IPS-NIHi7 (cell line): ENCODE data around the gene DEFB119.
"Not testable (repeated sequence)": the region's sequence is repeated elsewhere in the genome, so short reads cannot be mapped to it uniquely, and the experiment has no call there.

ENCODE experiments used
- DNase-seq: peaks from one replicate; pipeline ENCODE4 v3.0.0; 2012; ENCODE audit warnings: mixed read lengths; ENCODE audit errors: extremely low spot score

The DEFB119 gene, protein sequence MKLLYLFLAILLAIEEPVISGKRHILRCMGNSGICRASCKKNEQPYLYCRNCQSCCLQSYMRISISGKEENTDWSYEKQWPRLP

DNA sequence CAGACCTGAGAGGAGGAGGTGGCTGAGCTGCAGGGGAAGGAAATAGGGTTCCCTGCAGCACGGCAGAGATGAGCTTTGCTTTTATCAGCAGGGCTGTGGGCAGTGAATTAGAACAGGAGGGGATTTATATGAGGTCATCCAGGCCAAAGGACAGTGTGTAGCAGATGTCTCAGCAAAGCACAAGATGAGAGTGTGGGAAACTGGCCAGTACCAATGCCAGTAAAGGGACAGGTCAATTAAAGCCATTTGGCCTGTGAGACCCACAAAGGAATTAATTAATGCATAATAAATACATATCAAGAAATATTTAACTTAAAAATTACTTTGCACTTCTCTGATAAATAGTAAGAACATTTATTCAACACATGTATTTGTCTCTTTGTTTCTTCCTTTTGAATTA, at the start of gene DEFB119:
Gene DEFB119 (minus strand): TSS at position 101 of the 400 bp plus-strand sequence. CDS start 107 bp downstream, outside the sequence.
- no peak for DNase-seq

DNA sequence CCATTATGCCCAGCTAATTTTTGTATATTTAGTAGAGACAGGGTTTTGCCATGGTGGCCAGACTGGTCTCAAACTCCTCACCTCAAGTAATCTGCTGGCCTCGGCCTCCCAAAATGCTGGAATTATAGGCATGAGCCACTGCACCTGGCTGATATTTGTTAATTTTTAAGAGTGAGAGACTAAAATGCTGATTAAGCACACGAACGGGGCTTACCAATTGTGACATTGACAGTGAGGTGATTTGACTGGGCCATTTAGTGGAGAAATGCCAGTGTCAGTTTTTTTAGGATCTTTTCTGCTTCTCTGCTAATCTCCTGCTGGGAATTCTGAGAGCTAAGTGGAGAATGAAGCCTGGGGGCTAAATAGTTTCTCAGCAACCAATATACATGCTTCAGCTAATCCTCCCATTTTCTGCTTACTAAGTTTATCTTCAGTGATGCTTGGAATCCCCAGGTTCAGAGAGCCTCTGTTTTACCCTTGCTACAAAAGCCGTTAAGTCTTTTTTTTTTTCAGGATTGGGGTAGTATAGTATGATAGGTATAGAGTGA, 40.3 kb upstream of the DEFB119 start:
- DNase-seq = no peak

DNA sequence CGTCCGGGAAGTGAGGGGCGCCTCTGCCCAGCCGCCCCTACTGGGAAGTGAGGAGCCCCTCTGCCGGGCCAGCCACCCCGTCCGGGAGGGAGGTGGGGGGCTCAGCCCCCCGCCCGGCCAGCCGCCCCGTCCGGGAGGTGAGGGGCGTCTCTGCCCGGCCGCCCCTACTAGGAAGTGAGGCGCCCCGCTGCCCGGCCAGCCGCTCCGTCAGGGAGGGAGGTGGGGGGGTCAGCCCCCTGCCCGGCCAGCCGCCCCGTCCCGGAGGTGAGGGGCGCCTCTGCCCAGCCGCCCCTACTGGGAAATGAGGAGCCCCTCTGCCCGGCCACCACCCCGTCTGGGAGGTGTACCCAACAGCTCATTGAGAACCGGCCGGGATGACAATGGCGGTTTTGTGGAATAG, 37.2 kb upstream of the DEFB119 start:
- DNase-seq = not testable (repeated sequence)

DNA sequence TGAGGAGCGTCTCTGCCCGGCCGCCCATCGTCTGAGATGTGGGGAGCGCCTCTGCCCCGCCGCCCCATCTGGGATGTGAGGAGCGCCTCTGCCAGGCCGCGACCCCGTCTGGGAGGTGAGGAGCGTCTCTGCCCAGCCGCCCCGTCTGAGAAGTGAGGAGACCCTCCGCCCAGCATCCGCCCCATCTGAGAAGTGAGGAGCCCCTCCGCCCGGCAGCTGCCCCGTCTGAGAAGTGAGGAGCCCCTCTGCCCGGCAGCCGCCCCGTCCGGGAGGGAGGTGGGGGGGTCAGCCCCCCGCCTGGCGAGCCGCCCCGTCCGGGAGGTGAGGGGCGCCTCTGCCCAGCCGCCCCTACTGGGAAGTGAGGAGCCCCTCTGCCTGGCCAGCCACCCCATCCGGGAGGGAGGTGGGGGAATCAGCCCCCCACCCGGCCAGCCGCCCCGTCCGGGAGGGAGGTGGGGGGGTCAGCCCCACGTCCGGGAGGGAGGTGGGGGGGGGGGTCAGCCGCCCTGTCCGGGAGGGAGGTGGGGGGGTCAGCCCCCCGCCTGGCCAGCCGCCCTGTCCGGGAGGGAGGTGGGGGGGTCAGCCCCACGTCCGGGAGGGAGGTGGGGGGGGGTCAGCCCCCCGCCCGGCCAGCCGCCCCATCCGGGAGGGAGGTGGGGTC, 36.6 kb upstream of the DEFB119 start:
- not testable (repeated sequence) for DNase-seq

DNA sequence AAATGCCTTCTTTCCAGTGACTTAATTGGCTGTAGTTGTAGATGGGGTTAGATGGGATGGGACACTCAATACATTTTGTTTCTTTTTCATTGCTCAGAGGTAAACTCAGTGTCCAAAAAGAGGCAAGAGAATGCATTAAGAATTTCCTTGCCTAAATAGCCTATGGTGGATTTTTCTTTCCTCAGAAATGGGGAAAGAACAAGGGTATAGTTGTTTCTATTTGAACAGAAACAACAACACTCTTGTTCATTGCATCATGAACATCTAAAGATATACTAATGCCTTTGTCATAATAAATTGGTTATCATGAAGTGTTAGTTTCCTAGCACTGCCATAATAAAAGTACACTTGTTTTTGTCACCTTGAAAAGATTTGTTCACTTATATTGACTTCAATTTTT, 35.4 kb upstream of the DEFB119 start:
- DNase-seq = no peak

DNA sequence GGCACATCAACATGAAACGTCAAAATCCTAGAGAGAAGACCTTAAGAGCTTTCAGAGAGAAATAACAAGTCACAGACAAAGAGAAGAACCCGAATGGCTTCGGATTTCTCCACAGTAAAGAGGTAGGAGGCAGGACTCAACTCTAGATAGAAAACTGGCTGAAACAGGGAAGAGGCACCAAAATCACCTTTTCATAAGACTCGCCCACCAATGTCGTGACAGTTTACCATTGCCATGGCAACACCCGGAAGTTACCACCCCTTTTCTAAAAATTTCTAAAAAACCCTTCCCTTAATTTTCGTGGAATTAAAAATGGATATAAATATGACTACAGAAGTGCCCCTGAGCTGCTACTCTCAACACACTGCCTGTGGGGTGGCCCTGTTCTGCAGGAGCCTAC, 27.9 kb upstream of the DEFB119 start:
- DNase-seq = no peak

DNA sequence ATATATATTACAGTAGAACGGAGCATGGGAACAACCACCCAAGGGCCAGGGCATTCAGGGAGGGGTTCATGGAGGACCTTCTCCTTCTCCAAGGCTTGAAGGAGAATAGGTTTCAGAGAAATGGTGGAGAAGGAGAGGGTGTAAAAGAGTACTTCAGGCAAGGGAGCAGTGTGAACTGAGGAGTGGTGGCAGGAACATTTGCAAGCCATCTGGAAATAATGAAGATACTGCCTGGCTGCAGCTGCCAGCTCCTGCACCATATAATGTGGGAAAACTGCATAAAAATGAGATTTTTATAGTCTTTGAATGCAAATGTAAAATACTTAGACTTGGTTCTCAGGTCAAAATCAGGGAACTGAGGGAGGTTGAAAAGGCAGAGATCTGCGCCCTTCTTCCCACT, 25.3 kb upstream of the DEFB119 start:
- no peak for DNase-seq

DNA sequence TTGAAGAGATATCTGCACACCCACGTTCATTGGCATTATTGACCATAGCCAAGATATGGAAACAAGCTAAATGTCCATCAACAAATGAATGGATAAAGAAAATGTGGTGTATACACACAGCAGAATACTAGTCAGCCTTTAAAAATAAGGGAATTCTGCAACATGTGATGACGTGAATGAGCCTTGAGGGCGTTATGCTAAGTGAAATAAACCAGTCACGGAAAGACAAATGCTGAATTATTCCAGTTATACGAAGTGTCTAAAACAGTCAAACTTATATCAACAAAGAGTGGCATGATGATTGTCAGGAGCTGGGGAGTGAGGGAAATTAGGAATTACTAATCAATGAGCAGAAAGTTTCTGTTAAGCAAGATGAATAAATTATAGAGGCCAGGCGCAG, 24.0 kb upstream of the DEFB119 start:
- DNase-seq = no peak

DNA sequence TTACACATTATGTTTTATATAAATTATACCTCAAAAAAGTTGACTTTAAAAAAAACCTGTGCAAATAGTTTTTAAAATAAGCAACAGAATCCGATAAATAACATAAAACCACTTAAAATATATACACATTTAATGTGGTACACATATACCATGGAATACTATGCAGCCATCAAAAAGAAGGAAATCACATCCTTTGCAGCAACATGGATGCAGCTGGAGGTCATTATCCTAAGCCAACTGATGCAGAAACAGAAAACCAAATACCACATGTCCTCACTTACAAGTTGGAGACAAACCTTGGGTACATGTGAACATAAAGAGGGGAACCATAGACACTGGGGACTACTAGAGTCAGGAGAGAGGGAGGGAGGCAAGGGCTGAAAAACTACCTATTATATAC, 19.6 kb upstream of the DEFB119 start:
- DNase-seq = no peak

DNA sequence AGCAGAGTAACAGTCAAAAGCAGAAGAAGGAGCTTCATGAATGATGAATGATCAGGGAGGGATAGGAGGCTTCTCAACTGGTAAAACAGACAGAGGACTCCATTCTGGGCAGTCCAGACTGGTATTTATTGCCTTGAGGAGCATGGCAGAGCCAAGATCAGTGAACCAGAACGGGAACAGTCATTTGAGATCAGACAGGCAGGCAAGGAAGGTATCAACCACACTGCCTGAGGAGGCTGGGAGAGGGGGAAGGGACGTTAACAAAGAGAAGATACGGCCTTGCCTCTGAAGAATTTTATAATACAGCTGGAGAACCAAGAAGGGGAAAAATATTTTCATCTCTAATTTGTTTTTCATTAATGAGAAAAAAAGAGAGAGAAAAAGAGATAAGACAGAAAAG, 15.7 kb upstream of the DEFB119 start, which contains the start of gene DEFB121:
Gene DEFB121 (minus strand): TSS at position 101 of the 400 bp plus-strand sequence. CDS start 63 bp downstream, at position 38.
- no peak for DNase-seq

DNA sequence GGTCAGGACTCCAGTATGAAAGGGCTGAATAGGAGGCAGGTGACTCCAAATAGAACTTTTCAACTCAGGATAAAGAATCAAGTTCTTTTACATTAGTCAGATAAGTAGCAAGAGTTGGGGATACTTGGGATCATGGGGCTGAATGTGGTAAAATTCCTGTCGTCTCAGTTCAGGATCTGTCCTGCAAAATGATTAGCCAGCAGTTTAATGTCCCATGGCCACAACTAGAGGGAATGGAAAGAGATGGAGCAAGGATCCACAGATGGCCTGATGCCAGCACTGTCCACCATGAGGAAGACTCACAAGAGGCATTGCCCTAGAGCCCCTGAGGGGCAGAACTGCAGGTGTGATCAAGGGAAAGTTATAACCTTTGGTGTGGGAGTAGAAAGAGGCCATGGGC, 13.5 kb upstream of the DEFB119 start:
- no peak for DNase-seq

DNA sequence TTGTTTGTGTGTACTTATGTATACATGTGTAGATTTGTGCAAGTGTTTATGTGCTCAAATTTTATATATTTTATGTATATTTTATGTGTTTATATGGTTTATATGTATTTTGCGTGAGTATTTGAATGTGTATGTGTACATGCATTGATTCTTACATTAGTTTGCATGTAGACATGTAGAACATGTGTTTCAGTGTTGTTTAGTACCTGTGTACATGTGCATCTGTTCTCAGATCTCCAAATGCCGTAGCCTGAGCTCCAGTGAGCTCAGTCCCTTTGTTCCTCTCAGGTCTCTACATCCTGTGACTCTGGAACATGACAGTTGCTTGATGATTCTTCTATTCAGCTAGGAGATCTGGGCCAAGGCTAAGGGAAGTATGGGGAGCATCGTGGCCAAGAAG, 4.5 kb upstream of the DEFB119 start:
- DNase-seq = no peak

DNA sequence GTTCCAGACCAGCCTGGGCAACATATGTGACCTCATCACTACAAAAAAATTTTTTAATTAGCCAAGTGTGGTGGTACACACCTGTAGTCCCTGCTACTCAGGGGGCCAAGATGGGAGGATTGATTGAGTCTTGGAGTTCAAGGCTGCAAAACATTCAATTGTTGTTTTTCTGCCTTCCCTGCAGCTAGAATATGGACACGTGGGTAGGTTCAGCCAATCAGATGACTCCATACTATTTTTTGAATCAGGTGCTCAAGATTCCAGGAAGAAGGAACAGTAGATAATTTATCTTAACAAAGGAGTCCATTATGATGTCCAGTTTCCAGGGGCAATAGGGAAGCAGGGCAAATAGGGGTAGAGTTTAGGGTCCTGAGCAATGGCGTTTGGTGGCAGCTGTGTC, 2.4 kb upstream of the DEFB119 start:
- no peak for DNase-seq

DNA sequence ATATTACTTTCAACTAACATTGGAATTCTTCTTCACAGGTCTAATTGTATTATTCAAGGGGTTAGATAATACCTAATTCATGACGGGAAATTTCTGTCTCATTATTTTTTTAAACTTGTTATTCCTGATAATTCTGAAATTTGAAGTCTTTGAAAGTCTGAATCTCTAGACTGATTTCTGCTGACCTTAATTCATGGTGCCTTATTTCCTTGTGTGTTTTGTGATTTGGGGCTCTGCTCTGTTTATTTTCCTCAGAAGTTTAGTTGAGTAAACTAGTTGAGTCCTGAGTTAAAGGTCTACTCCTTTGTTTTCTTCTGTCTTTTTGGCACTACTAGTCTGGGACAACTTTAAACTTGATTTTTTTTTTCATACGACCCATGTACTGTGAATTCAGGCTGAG, 16.0 kb downstream of the DEFB119 start:
- no peak for DNase-seq

DNA sequence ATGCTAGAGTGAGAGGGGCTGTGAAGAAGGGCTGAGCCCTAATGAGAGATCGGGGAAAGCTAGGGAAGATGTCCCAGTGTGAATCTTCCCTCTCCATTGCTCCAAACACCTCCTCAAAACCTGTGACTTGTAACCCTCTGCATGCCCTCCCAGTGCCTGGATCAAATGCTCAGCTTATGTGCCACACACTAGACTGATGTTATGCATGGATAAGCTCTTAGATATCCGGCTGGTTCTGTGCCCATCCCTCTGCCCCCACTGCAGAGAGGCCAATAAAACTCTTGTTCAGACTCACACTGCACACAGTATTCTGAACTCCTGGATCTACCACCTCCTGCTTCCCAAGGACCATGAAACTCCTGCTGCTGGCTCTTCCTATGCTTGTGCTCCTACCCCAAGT, 22.1 kb downstream of the DEFB119 start, which contains the start of gene DEFB118:
Gene DEFB118 (plus strand): TSS at position 301 of the 400 bp plus-strand sequence. CDS start 50 bp downstream, at position 351.
- no peak for DNase-seq

DNA sequence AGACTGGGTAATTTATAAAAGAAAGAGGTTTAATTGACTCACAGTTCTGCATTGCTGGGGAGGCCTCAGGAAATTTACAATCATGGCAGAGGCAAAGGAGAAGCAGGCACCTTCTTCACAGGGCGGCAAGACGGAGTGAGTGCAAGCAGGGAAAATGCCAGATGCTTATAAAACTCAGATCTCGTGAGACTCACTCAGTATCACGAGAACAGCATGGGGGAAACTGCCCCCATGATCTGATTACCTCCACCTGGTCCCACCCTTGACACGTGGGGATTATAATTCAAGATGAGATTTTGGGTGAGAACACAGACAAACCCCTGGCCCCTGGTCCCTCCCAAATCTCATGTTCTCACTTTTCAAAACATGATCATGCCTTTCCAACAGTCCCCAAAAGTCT, 26.1 kb downstream of the DEFB119 start:
- not testable (repeated sequence) for DNase-seq

DNA sequence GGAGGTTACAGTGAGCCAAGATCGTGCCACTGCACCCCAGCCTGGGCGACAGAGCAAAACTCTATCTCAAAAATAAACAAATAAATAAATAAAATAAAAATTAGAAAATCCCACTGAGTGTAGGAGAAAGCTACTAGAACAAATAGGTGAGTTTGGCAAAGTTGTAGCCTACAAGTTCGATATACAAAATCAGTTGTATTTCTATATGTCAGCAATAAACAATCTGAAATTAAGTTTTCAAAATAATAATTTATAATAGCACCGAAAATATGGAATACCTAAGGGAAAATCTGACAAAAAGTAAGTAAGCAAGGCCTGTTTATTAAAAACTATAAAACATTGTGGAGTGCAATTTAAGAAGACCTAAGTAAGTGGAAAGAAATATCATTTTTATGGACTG, 27.1 kb downstream of the DEFB119 start:
- DNase-seq = no peak

DNA sequence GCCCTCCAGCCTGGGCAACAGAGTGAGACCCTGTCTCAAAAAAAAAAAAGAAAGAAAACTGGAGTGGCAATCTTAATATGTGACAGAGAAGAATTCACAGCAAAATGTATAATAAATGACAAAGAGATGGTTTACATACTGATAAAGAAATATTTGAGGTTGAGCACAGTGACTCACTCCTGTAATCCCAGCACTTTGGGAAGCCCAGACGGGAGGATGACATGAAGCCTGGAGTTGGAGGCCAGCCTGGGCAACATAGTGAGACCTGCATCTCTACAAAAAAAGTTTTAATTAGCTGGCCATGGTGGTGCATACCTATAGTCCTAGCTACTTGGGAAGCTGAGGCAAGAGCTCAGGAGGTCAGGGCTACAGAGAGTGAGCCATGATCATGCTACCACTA, 34.4 kb downstream of the DEFB119 start:
- DNase-seq = no peak

DNA sequence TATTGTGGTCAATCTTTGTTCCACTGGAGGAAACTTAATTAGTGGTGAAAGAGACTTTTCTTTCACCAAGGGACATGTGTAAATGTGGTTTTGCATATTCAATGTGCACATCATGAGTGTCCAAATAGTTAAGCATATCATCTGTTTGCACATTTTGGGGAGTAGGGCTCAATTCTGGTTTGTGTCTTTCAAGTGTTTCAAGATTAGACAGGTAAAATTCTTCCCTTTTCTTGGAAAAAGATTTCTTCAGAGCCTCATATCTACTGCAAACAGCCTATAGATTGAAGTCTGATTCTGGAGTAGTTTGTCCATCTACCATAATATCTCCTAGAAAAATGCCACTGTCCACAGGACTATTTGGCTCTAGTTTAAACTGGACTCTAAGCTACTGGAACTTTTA, 48.9 kb downstream of the DEFB119 start:
- DNase-seq = no peak

DNA sequence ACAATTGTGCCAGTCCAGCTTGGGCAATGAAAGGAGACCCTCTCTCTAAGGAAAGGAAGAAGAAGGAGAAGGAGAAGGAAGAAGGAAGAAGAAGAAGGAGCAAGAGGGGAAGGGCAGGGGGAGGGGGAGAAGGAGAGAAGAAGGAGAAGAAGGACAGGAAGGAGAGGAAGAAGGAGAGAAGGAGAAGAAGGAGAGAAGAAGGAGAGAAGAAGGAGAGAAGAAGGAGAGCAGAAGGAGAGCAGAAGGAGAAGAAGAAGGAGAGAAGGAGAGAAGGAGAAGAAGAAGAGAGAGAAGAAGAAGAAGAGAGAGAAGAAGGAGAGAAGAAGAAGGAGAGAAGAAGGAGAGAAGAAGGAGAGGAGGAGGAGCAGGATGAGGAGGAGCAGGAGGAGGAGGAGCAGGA, 59.5 kb downstream of the DEFB119 start:
- DNase-seq = no peak
